ENCODE data around the gene GBA3. TPM values are rescaled to one million over a fixed set of nuclear protein-coding genes. Genes with fewer than 3 reads are reported as not detected.

Gene GBA3
- total and polyA plus RNA-seq, 2 donors: 0.28 to 0.37 TPM

DNA sequence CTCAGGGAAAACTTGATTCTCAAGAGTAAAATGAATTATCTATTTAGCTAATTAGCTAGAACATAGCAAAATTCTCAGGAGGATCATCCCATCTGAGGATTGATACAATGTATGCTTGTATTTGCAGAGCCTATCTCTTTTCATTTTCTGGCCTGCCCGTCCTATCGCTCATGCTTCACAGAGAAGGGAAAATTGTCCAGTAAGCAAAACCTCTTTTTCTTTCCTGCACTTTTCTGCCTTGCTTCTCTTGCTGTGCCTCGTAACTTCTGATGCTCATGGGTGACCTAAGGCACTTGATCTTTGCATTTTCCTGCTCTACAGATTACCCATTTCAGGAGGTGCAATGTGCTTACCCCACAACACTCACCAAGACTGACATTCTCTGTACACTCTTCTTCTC is 88.1 kb downstream of the GBA3 start:
- H3K27me3 ChIP-seq (ENCODE audit: control insufficient read depth in 2 of 2, insufficient read depth in 1 of 2, low read length in 1 of 2): no peaks in the 10 kb centered on the region
- no peaks in the 10 kb centered on the region for H3K4me1 ChIP-seq (ENCODE audit: control insufficient read depth in 2 of 2, insufficient read depth in 2 of 2, low read length in 2 of 2)
- no peak for DNase-seq (ENCODE audit: low read depth in 6 of 9, low spot score in 9 of 9)
- H3K36me3 ChIP-seq (ENCODE audit: control insufficient read depth in 2 of 2, insufficient read depth in 2 of 2, low read length in 1 of 2): no peaks in the 10 kb centered on the region
- no peak overlapping the region for H3K4me3 ChIP-seq (ENCODE audit: low read length in 2 of 2)
- H3K27ac ChIP-seq (ENCODE audit: low read depth in 1 of 2, low read length in 1 of 2): no peak overlapping the region
- H3K9me3 ChIP-seq (ENCODE audit: control insufficient read depth in 2 of 2, insufficient read depth in 1 of 2, low read length in 1 of 2): peaks cover 0 to 1% of the 10 kb centered on the region in 2 donors
- 91% methylated on average over 3 of the region's 3 CpGs for WGBS

DNA sequence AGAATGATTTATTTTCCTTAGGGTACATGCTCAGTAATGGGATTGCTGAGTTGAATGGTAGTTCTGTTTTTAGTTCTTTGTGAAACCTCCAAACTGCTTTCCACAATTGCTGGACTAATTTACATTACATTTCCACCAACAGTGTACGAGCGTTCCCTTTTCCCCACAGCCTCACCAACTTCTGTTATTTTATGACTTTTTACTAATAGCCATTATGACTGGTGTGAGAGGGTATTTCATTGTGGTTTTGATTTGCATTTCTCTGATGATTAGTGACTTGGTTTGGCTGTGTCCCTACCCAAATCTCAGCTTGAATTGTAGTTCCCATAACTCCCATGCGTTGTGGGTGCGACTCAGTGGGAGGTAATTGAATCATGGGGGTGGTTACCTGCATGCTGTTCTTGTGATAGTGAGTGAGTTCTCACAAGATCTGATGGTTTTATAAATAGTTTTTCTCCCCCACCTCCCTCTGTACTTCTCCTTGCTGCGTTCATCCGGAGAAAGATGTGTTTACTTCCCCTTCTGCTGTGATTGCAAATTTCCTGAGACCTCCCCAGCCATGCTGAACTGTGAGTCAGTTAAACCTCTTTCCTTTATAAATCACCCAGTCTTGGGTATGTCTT is 95.1 kb downstream of the GBA3 start:
- 16% methylated on average over 6 of the region's 6 CpGs for WGBS
- no peaks in the 10 kb centered on the region for H3K9me3 ChIP-seq (ENCODE audit: control insufficient read depth in 2 of 2, insufficient read depth in 1 of 2, low read length in 1 of 2)
- no peak overlapping the region for H3K27ac ChIP-seq (ENCODE audit: low read depth in 1 of 2, low read length in 1 of 2)
- no peaks in the 10 kb centered on the region for H3K36me3 ChIP-seq (ENCODE audit: control insufficient read depth in 2 of 2, insufficient read depth in 2 of 2, low read length in 1 of 2)
- H3K27me3 ChIP-seq (ENCODE audit: control insufficient read depth in 2 of 2, insufficient read depth in 1 of 2, low read length in 1 of 2): no peaks in the 10 kb centered on the region
- H3K4me3 ChIP-seq (ENCODE audit: low read length in 2 of 2): no peak overlapping the region
- no peaks in the 10 kb centered on the region for H3K4me1 ChIP-seq (ENCODE audit: control insufficient read depth in 2 of 2, insufficient read depth in 2 of 2, low read length in 2 of 2)
- no peak for DNase-seq (ENCODE audit: low read depth in 6 of 9, low spot score in 9 of 9)

DNA sequence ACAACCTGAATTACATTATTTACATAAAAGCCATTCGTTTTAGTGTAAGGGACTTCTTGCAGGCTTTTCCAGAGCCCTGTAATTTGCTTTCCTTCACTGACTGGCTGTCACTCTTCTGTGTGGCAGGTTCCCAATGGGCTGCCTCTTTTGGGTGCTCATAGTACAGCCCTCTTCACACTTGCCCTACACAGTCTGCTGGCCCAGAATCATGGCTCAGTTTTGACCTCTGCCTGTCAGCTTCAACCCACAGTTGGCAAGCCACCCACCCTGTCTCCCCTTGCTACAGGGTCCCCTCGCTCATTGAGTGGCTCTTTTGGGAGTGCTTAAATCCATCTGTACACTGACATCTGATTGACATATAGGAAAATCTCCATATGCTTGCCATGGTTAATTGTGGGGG is 97.9 kb downstream of the GBA3 start:
- no peak for DNase-seq (ENCODE audit: low read depth in 6 of 9, low spot score in 9 of 9)
- WGBS: 83% methylated on average over 2 of the region's 2 CpGs

DNA sequence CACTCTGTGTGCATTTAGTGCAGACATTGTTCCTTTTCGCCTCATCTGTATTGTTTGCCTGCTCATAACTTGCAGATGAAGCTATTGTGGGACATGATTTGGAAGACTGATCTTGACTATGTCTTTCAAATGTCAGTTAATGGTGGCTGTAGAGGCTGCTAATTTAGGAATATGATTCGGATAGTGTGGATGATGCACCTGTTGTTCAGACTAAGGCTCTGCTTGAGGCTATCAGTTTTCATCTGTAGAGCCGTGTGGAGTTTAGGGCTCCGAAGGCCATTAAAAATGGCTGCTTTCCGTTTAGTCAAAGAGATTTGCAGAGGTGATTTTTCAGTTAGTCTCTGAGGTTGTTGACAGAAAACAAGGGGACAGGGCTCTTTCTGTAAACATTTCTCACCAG is 102.0 kb downstream of the GBA3 start:
- DNase-seq (ENCODE audit: low read depth in 6 of 9, low spot score in 9 of 9): no peak
- H3K4me3 ChIP-seq (ENCODE audit: low read length in 2 of 2): no peak overlapping the region
- WGBS: 95% methylated on average over 5 of the region's 5 CpGs

More for the DNA sequence above, 97.9 kb downstream of the GBA3 start:
- Histone ChIP-seq H3K4me1 (ENCODE audit: control insufficient read depth in 2 of 2, insufficient read depth in 2 of 2, low read length in 2 of 2) (no peaks in the 10 kb centered on the region), H3K4me3 (ENCODE audit: low read length in 2 of 2) (no peak overlapping the region), H3K36me3 (ENCODE audit: control insufficient read depth in 2 of 2, insufficient read depth in 2 of 2, low read length in 1 of 2) (no peaks in the 10 kb centered on the region), H3K9me3 (ENCODE audit: control insufficient read depth in 2 of 2, insufficient read depth in 1 of 2, low read length in 1 of 2) (no peaks in the 10 kb centered on the region), H3K27ac (ENCODE audit: low read depth in 1 of 2, low read length in 1 of 2) (no peak overlapping the region), H3K27me3 (ENCODE audit: control insufficient read depth in 2 of 2, insufficient read depth in 1 of 2, low read length in 1 of 2) (no peaks in the 10 kb centered on the region)

DNA sequence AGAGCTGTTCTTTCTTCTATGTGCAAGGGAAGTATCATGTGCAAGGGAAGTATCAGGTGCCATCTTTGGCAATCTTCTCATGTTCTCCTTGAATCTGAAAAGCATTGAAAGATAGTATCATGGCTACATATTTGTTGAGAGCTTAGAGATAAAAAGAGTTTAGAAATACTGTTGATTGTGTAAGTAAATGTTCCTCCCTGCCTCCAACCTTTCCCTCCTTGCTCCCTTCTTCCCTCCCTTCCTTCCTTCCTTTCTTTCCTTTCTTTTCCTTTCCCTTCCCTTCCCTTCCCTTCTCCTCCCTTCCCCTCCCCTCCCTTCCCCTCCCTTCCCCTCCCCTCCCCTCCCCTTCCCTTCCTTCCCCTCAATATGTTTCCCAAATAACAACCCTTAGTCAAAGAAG is 108.7 kb downstream of the GBA3 start:
- Histone ChIP-seq H3K4me3 (ENCODE audit: low read length in 2 of 2) (no peak overlapping the region), H3K27me3 (ENCODE audit: control insufficient read depth in 2 of 2, insufficient read depth in 1 of 2, low read length in 1 of 2) (no peaks in the 10 kb centered on the region), H3K36me3 (ENCODE audit: control insufficient read depth in 2 of 2, insufficient read depth in 2 of 2, low read length in 1 of 2) (no peaks in the 10 kb centered on the region), H3K4me1 (ENCODE audit: control insufficient read depth in 2 of 2, insufficient read depth in 2 of 2, low read length in 2 of 2) (no peaks in the 10 kb centered on the region), H3K9me3 (ENCODE audit: control insufficient read depth in 2 of 2, insufficient read depth in 1 of 2, low read length in 1 of 2) (no peaks in the 10 kb centered on the region), H3K27ac (ENCODE audit: low read depth in 1 of 2, low read length in 1 of 2) (no peak overlapping the region)
- no peak for DNase-seq (ENCODE audit: low read depth in 6 of 9, low spot score in 9 of 9)

More for the DNA sequence above, 102.0 kb downstream of the GBA3 start:
- no peaks in the 10 kb centered on the region for H3K27me3 ChIP-seq (ENCODE audit: control insufficient read depth in 2 of 2, insufficient read depth in 1 of 2, low read length in 1 of 2)
- no peaks in the 10 kb centered on the region for H3K36me3 ChIP-seq (ENCODE audit: control insufficient read depth in 2 of 2, insufficient read depth in 2 of 2, low read length in 1 of 2)
- H3K9me3 ChIP-seq (ENCODE audit: control insufficient read depth in 2 of 2, insufficient read depth in 1 of 2, low read length in 1 of 2): no peaks in the 10 kb centered on the region
- no peaks in the 10 kb centered on the region for H3K4me1 ChIP-seq (ENCODE audit: control insufficient read depth in 2 of 2, insufficient read depth in 2 of 2, low read length in 2 of 2)
- H3K27ac ChIP-seq (ENCODE audit: low read depth in 1 of 2, low read length in 1 of 2): no peak overlapping the region

DNA sequence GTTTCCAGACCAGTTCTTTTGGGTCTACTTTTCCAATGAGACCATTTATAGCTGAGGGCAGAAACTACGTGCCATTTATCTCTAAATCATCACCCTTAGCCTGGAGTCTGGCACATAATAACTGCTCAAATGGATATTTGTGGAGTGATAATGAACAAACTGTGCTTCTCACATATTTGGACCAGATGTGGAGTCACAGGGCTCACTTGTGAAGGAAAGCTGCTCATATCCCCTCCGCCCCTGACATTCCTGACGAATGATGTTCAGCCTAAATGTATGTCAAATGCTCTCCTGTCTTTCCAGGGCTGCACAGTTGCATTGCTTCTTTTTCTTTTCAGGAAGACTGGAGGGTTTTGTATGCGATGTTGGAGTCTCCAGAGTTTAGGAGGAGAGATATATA is 110.1 kb downstream of the GBA3 start:
- WGBS: 93% methylated on average over 4 of the region's 4 CpGs
- DNase-seq (ENCODE audit: low read depth in 6 of 9, low spot score in 9 of 9): no peak

DNA sequence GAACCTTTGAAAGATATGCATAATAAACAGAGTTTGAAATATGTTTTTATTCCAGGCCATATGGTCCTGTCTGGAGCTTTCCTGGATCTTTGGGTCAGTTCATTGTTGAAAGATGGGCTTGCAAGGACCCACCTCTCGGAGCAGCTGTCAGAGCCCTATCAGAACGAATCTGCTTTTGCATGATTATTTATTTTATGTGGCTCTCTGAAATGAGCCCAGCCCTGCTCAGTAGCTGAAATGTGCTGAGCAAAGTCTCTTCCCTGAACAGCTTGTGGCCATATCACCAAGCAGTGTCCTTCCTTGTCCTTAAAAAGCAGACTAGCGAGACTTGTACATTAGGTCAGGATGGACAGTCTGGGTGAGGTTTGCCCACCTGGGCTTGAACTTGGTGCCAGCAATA is 110.8 kb downstream of the GBA3 start:
- H3K4me3 ChIP-seq (ENCODE audit: low read length in 2 of 2): no peak overlapping the region
- H3K36me3 ChIP-seq (ENCODE audit: control insufficient read depth in 2 of 2, insufficient read depth in 2 of 2, low read length in 1 of 2): no peaks in the 10 kb centered on the region
- H3K27me3 ChIP-seq (ENCODE audit: control insufficient read depth in 2 of 2, insufficient read depth in 1 of 2, low read length in 1 of 2): no peaks in the 10 kb centered on the region
- 93% methylated on average over 3 of the region's 3 CpGs for WGBS
- no peak overlapping the region for H3K27ac ChIP-seq (ENCODE audit: low read depth in 1 of 2, low read length in 1 of 2)
- H3K4me1 ChIP-seq (ENCODE audit: control insufficient read depth in 2 of 2, insufficient read depth in 2 of 2, low read length in 2 of 2): no peaks in the 10 kb centered on the region
- no peaks in the 10 kb centered on the region for H3K9me3 ChIP-seq (ENCODE audit: control insufficient read depth in 2 of 2, insufficient read depth in 1 of 2, low read length in 1 of 2)
- no peak for DNase-seq (ENCODE audit: low read depth in 6 of 9, low spot score in 9 of 9)

More for the DNA sequence above, 110.1 kb downstream of the GBA3 start:
- Histone ChIP-seq H3K9me3 (ENCODE audit: control insufficient read depth in 2 of 2, insufficient read depth in 1 of 2, low read length in 1 of 2) (no peaks in the 10 kb centered on the region), H3K27me3 (ENCODE audit: control insufficient read depth in 2 of 2, insufficient read depth in 1 of 2, low read length in 1 of 2) (no peaks in the 10 kb centered on the region), H3K4me3 (ENCODE audit: low read length in 2 of 2) (no peak overlapping the region), H3K36me3 (ENCODE audit: control insufficient read depth in 2 of 2, insufficient read depth in 2 of 2, low read length in 1 of 2) (no peaks in the 10 kb centered on the region), H3K27ac (ENCODE audit: low read depth in 1 of 2, low read length in 1 of 2) (no peak overlapping the region), H3K4me1 (ENCODE audit: control insufficient read depth in 2 of 2, insufficient read depth in 2 of 2, low read length in 2 of 2) (no peaks in the 10 kb centered on the region)

DNA sequence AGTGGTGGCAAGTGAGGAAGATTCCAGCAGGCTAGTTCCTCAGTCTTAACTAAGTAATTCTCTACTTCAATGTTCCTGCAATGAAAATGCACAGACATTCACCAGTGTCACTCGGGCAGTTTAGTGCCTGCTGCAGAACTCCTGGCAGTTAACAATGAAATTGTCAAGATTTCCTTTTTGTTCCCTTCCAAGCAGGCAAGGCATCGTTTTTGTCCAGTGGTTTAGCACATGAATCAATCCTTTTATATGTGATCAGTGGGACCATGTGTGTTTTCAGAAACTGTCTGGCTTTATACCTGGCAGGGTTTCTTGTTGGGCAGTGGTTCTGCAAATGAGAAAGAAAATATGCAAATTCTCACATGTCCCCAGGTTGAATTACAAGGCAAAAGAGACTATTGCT is 122.2 kb downstream of the GBA3 start:
- Histone ChIP-seq H3K36me3 (ENCODE audit: control insufficient read depth in 2 of 2, insufficient read depth in 2 of 2, low read length in 1 of 2) (no peaks in the 10 kb centered on the region), H3K9me3 (ENCODE audit: control insufficient read depth in 2 of 2, insufficient read depth in 1 of 2, low read length in 1 of 2) (no peaks in the 10 kb centered on the region), H3K27me3 (ENCODE audit: control insufficient read depth in 2 of 2, insufficient read depth in 1 of 2, low read length in 1 of 2) (no peaks in the 10 kb centered on the region), H3K4me3 (ENCODE audit: low read length in 2 of 2) (no peak overlapping the region), H3K27ac (ENCODE audit: low read depth in 1 of 2, low read length in 1 of 2) (no peak overlapping the region), H3K4me1 (ENCODE audit: control insufficient read depth in 2 of 2, insufficient read depth in 2 of 2, low read length in 2 of 2) (no peaks in the 10 kb centered on the region)
- DNase-seq (ENCODE audit: low read depth in 6 of 9, low spot score in 9 of 9): no peak
- WGBS: 38% methylated on average over 2 of the region's 2 CpGs

DNA sequence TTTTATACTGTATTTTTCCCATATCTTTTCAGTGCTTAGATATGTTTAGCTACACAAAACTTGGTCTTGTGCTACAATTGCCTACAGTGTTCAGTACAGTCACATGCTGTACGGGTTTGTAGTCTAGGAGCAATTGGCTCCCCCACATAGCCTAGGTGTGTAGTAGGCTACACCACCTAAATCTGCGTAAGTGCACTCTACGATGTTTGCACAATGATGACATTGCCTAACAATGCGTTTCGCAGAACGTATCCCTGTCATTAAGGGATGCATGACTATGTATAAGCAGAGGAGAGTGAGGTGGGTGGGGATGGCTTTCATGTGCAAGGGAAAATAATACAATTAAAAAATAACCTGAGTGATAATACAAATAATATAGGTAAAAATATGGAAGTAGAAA is 131.4 kb downstream of the GBA3 start:
- H3K27ac ChIP-seq (ENCODE audit: low read depth in 1 of 2, low read length in 1 of 2): no peak overlapping the region

More for the DNA sequence above, 131.4 kb downstream of the GBA3 start:
- H3K36me3 ChIP-seq (ENCODE audit: control insufficient read depth in 2 of 2, insufficient read depth in 2 of 2, low read length in 1 of 2): no peaks in the 10 kb centered on the region
- no peaks in the 10 kb centered on the region for H3K27me3 ChIP-seq (ENCODE audit: control insufficient read depth in 2 of 2, insufficient read depth in 1 of 2, low read length in 1 of 2)
- no peak overlapping the region for H3K4me3 ChIP-seq (ENCODE audit: low read length in 2 of 2)
- no peaks in the 10 kb centered on the region for H3K9me3 ChIP-seq (ENCODE audit: control insufficient read depth in 2 of 2, insufficient read depth in 1 of 2, low read length in 1 of 2)
- DNase-seq (ENCODE audit: low read depth in 6 of 9, low spot score in 9 of 9): no peak
- H3K4me1 ChIP-seq (ENCODE audit: control insufficient read depth in 2 of 2, insufficient read depth in 2 of 2, low read length in 2 of 2): no peaks in the 10 kb centered on the region
- 96% methylated on average over 6 of the region's 6 CpGs for WGBS
